ENCODE measurements around the gene C1QTNF12.

GRCh38 chr1:1245817-1246576 is 525 bp downstream of the C1QTNF12 start:
- TF ChIP-seq POLR2AphosphoS5 (IDR thresholded peaks at IDR 0.05; ENCODE audit: low read depth) (no peak), NANOG (IDR thresholded peaks at IDR 0.05; ENCODE audit: borderline replicate concordance) (no peak), CTCF (conservative IDR thresholded peaks at IDR 0.05; ENCODE audit: low read depth in 2 of 2) (no peak), EZH2 (IDR thresholded peaks at IDR 0.05; ENCODE audit: low read depth, unreplicated experiment) (no peak), REST (IDR thresholded peaks at IDR 0.05; ENCODE audit: unreplicated experiment) (no peak), ZNF331 (CRISPR knock-in tag; IDR thresholded peaks at IDR 0.05; ENCODE audit: low read depth) (no peak), CREB1 (CRISPR knock-in tag; IDR thresholded peaks at IDR 0.05; ENCODE audit: low read depth) (no peak), JUNB (IDR thresholded peaks at IDR 0.05; ENCODE audit: unreplicated experiment) (no peak), ETS1 (IDR thresholded peaks at IDR 0.05) (no peak), EZH2phosphoT487 (IDR thresholded peaks at IDR 0.05; ENCODE audit: unreplicated experiment) (no peak), STAT1 (IDR thresholded peaks at IDR 0.05; ENCODE audit: unreplicated experiment) (no peak)
